ENCODE measurements around the gene PATJ. TPM values are rescaled to one million over a fixed set of nuclear protein-coding genes. Genes with fewer than 3 reads are reported as not detected.
A peak's percentile ranks its signal among the peaks of the same experiment; 100 is the strongest.
"Not testable (repeated sequence)": the region's sequence is repeated elsewhere in the genome, so short reads cannot be mapped to it uniquely, and the experiment has no call there.

PATJ gene, protein sequence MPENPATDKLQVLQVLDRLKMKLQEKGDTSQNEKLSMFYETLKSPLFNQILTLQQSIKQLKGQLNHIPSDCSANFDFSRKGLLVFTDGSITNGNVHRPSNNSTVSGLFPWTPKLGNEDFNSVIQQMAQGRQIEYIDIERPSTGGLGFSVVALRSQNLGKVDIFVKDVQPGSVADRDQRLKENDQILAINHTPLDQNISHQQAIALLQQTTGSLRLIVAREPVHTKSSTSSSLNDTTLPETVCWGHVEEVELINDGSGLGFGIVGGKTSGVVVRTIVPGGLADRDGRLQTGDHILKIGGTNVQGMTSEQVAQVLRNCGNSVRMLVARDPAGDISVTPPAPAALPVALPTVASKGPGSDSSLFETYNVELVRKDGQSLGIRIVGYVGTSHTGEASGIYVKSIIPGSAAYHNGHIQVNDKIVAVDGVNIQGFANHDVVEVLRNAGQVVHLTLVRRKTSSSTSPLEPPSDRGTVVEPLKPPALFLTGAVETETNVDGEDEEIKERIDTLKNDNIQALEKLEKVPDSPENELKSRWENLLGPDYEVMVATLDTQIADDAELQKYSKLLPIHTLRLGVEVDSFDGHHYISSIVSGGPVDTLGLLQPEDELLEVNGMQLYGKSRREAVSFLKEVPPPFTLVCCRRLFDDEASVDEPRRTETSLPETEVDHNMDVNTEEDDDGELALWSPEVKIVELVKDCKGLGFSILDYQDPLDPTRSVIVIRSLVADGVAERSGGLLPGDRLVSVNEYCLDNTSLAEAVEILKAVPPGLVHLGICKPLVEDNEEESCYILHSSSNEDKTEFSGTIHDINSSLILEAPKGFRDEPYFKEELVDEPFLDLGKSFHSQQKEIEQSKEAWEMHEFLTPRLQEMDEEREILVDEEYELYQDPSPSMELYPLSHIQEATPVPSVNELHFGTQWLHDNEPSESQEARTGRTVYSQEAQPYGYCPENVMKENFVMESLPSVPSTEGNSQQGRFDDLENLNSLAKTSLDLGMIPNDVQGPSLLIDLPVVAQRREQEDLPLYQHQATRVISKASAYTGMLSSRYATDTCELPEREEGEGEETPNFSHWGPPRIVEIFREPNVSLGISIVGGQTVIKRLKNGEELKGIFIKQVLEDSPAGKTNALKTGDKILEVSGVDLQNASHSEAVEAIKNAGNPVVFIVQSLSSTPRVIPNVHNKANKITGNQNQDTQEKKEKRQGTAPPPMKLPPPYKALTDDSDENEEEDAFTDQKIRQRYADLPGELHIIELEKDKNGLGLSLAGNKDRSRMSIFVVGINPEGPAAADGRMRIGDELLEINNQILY (N-terminal part only)
- 121 TPM for total RNA-seq
- long read RNA-seq, full-length matches to known transcripts, result 1 of 18 reads
- long read RNA-seq, partial matches to known transcripts, result 7 of 18 reads
- long read RNA-seq, other reads (novel, unspliced or antisense), result 10 of 18 reads

- peak; percentile 76 for ATAC-seq
- intact Hi-C loops (cut with DNase I), result loop anchor here (2.0 to 10.0 kb wide), 4 partner anchors 17 to 687 kb away; partner anchors contain the start of gene TM2D1
Measured at GRCh38 chr1:61741711-61742619, at the start of gene PATJ. TSS of gene PATJ (plus strand) at chr1:61742480. CDS start at chr1:61762893, 20,413 bp downstream.

GRCh38 chr1:61699911-61700851, 42.1 kb upstream of the PATJ start:
- ATAC-seq, result no peak
- intact Hi-C loops (cut with DNase I), result no loop called here
- DNase-seq (ENCODE audit: missing footprints), result no peak

More at GRCh38 chr1:61741711-61742619, at the start of gene PATJ:
- peak; percentile 68 for DNase-seq (ENCODE audit: missing footprints)

DNA sequence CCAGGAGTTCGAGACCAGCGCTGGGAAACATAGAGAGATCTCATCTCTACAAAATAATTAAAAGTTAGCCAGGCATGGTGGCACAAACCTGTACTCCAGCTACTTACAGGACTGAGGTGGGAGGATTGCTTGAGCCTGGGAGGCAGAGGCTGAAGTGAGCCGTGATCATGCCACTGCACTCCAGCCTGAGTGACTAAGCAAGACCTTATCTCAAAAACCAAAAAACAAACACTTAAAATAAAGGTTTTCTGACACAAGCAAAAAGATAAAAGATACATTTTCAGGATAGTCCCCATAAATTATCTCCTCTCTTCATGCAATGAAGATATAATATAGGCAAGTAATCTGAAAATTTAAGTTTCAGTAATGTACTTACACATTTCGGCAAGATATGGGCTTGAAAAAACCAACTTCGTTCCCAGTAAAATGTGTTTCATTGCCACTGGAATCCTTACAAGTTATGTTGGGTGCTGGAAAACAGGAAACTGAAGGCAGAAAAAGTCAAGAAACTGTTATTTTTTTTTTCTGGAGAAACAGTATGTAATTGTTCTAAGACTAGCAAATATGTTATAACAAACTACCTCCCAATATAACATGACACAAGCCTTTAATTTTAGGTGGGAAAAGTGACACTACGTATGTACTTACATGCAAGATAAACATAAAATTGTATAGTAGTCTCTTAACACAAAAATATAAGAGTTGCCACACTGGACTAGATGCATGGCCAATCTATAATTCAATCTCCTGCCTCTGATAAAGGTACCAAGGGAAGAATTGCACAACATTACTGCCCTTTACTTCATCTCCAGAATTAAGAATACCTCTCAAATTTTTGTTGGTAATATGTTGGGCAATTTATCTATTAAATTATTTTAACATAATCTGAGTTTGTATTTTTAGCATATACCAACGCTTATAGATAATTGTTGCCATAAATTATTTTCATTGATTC, 33.0 kb upstream of the PATJ start:
- ATAC-seq, result no peak
- intact Hi-C loops (cut with DNase I), result no loop called here
- DNase-seq (ENCODE audit: missing footprints), result no peak

DNA sequence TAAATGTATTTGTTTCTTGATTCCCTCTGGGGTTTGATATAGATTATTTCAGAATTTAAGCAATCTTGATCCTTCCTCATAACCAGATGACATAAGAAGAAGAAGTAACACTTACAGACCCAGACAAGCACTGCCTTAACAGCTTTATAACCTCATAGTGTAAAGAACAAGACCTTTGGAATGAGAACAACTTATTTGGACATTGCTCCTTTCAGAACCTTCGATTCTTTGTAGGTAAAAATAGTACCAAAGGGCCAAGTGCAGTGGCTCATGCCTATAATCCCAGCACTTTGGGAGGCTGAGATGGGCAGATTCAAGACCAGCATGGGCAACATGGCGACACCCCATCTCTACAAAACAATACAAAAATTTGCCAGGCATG, 32.4 kb upstream of the PATJ start:
- DNase-seq (ENCODE audit: missing footprints) (no peak), ATAC-seq (no peak)
- intact Hi-C loops (cut with DNase I), result no loop called here

GRCh38 chr1:61711257-61711656, 31.0 kb upstream of the PATJ start:
- ATAC-seq; DNase-seq (ENCODE audit: missing footprints); intact Hi-C loops (cut with DNase I): not testable (repeated sequence)

GRCh38 chr1:61711969-61712368, 30.3 kb upstream of the PATJ start:
- no peak for DNase-seq (ENCODE audit: missing footprints)
- no peak for ATAC-seq
- intact Hi-C loops (cut with DNase I), result no loop called here

DNA sequence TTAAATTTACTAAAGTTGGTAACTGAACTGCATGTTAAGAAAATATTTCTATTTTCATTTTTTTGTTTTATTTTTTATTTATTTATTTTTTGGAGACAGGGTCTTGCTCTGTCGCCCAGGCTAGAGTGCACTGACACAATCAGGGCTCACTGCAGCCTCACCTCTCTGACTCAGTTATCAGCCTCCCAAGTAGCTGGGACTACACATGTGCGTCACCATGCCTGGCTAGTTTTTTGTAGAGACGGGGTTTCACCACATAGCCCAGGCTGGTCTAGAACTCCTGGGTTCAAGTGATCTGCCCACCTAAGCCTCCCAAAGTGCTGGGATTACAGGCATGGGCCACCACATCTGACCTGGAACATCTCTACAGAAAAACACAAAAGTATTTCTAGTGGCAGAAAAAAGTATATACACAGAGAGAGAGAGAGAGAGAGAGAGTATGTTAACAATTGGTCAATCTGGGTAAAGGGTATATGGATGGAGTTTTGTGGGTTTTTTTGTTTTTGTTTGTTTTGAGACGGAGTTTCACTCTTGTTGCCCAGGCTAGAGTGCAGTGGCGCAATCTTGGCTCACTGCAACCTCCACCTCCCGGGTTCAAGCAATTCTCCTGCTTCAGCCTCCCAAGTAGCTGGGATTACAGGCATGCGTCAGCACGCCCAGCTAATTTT, 23.1 kb upstream of the PATJ start:
- ATAC-seq; DNase-seq (ENCODE audit: missing footprints); intact Hi-C loops (cut with DNase I): not testable (repeated sequence)

DNA sequence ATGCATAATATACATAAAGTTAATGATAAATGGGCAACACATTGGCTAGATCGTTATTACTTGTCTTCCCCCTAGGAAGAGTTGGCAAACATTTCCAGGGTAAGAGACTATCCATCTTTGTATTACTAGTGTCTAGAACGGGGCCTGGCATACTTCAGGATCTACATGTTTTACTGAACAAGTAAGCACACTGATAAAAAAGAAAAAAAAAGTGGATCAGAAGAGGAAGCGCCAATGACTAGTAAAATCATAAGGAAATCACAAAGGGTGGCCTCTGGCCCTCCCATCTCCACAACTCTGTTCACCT, 17.8 kb upstream of the PATJ start:
- DNase-seq (ENCODE audit: missing footprints) (no peak), ATAC-seq (no peak)
- intact Hi-C loops (cut with DNase I), result loop anchor here (2.0 kb wide), 1 partner anchor 18 kb away; the partner anchor contains the start of gene PATJ

- intact Hi-C loops (cut with DNase I), result loop anchor here (2.0 kb wide), 1 partner anchor 18 kb away; the partner anchor contains the start of gene PATJ
- peak; percentile 99 for ATAC-seq
- DNase-seq (ENCODE audit: missing footprints), result peak; percentile 96
Measured at GRCh38 chr1:61724813-61725694, 17.2 kb upstream of the PATJ start, which contains the start of gene TM2D1. TSS of gene TM2D1 (minus strand) at chr1:61725141. CDS start at chr1:61725120, 21 bp downstream.

DNA sequence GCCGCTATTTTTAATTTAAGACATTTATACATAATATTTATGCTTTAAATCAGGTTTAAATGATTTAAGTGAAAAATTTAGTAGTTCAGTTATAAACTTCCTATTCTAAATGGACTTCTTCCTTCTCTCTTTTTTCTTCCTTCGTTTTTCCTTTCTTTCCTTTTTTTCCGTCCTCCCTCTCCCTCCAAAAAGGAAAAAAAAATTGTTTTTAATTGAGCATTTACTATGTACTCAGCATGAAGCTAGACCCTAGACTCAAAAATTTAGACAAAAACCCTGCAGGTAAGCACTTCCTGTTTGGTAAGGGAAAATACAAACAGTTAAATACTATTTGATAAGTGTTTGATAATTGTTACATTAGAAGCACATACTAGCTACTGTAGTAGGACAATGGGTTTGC, 14.7 kb upstream of the PATJ start:
- no peak for ATAC-seq
- DNase-seq (ENCODE audit: missing footprints), result no peak
- intact Hi-C loops (cut with DNase I), result no loop called here

DNA sequence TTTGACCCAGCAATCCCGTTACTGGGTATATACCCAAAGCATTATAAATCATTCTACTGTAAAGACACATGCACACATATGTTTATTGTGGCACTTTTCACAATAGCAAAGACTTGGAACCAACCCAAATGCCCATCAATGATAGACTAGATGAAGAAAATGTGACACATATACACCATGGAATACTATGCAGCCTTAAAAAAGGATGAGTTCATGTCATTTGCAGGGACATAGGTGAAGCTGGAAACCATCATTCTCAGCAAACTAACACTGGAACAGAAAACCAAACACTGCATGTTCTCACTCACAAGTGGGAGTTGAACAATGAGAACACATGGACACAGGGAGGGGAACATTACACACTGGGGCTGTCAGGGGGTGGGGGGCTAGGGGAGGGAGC, 11.6 kb upstream of the PATJ start:
- intact Hi-C loops (cut with DNase I); DNase-seq (ENCODE audit: missing footprints); ATAC-seq: not testable (repeated sequence)

DNA sequence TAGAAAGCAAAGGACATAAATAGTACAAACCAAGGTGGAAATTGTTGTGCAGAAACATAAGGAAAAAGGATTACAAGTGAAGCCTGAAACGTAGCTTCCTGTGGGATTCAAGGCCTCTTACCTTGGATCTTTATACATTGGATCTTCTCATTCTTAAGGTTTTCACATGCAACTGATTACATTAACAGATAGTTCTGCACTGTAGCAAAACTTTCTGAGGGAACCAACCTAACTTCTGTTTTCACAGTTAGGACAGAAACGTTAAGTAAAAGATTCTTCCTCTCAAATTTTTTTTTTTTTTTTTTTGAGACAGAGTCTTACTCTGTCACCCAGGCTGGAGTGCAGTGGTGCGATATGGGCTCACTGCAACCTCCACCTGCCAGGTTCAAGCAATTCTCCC, 9.6 kb upstream of the PATJ start:
- no peak for DNase-seq (ENCODE audit: missing footprints)
- ATAC-seq, result no peak
- intact Hi-C loops (cut with DNase I), result no loop called here

DNA sequence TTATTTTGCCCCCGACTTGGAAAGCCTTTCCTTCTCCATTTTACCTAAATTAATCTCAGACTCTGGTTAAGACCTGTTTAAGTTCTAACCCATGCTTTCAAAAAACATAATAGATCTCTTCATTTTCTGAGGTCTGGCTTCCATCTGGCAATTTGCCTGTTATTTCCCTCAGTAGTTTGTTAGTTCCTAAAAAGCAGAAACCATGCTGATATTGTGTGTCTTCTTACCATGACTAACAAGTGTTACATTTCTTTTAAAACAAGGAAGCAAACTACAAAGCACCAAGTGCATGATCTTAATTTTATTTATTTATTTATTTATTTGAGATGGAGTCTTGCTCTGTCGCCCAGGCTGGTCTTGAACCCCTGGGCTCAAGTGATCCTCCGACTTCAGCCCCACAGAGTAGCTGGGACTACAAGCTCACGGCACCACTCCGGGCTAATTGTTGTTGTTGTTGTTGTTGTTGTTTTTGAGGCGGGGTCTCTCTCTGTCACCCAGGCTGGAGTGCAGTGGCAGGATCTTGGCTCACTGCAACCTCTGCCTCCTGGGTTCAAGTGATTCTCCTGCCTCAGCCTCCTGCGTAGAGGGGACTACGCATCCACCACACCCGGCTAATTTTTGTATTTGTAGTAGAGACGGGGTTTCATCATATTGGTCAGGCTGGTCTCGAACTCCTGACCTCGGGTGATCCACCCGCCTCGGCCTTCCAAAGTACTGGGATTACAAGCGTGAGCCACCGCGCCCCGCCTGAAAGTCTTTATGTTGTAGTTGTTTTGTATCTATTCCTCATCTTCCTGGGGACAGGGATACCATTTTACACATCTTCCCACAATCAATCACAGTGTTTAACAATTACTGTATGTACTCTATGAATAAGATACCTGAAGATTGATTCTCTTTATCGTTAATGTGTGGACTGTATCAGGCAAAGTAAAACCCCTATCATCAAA, 1.3 kb upstream of the PATJ start:
- DNase-seq (ENCODE audit: missing footprints), result no peak
- no peak for ATAC-seq
- intact Hi-C loops (cut with DNase I), result loop anchor here (10.0 kb wide), 1 partner anchor 686 kb away; no protein-coding TSS in a partner anchor

All from Right ventricle myocardium inferior (tissue), 1 donor.